DOHH2 (cell line): ENCODE results near the gene RAPGEF5.

Experiments
- H3F3A ChIP-seq: fragments of 200-600 bp; sonication (generic), shearing (Covaris generic); 2 replicates; pipeline ENCODE4 v1.6.0; 2016; ENCODE audit warnings: antibody characterized with exemption, mild to moderate bottlenecking; ENCODE audit not compliant: control insufficient read depth, insufficient read depth
- H3K27ac ChIP-seq: fragments of 200-600 bp; sonication (generic); 2 replicates; pipeline ENCODE4 v1.5.1; 2014; ENCODE audit warnings: low read depth, mild to moderate bottlenecking, low read length, moderate library complexity
- H3K27me3 ChIP-seq: fragments of 200-600 bp; sonication (generic); 2 replicates; pipeline ENCODE4 v1.6.1; 2014; ENCODE audit warnings: mild to moderate bottlenecking, low read length, mixed read lengths; ENCODE audit not compliant: control insufficient read depth
- H3K36me3 ChIP-seq: fragments of 200-600 bp; sonication (generic); 2 replicates; pipeline ENCODE4 v1.6.1; 2014; ENCODE audit warnings: mild to moderate bottlenecking, low read length, moderate library complexity, mixed read lengths; ENCODE audit not compliant: control insufficient read depth
- H3K4me1 ChIP-seq: fragments of 200-600 bp; sonication (generic); 2 replicates; pipeline ENCODE4 v1.6.1; 2014; ENCODE audit warnings: mild to moderate bottlenecking, low read length, mixed read lengths; ENCODE audit not compliant: control insufficient read depth
- H3K4me2 ChIP-seq: fragments of 200-600 bp; sonication (generic); 2 replicates; pipeline ENCODE4 v1.6.0; 2014; ENCODE audit warnings: mild to moderate bottlenecking, low read length, moderate library complexity
- H3K4me3 ChIP-seq: fragments of 200-600 bp; sonication (generic); 2 replicates; pipeline ENCODE4 v1.5.1; 2014; ENCODE audit warnings: mild to moderate bottlenecking, low read length, mixed read lengths
- H3K79me2 ChIP-seq: fragments of 200-600 bp; sonication (generic); 2 replicates; pipeline ENCODE4 v1.6.1; 2014; ENCODE audit warnings: mild to moderate bottlenecking, low read length, mixed read lengths; ENCODE audit not compliant: control insufficient read depth
- H3K9me2 ChIP-seq: fragments of 200-600 bp; sonication (generic); replicated peaks from 2 replicates; pipeline ENCODE4 v1.6.1; 2014; ENCODE audit warnings: mild to moderate bottlenecking, low read length, mixed read lengths; ENCODE audit not compliant: control insufficient read depth
- H3K9me3 ChIP-seq: fragments of 200-600 bp; sonication (generic); 2 replicates; pipeline ENCODE4 v1.6.1; 2014; ENCODE audit warnings: antibody characterized with exemption, low read length, mixed read lengths; ENCODE audit not compliant: control insufficient read depth, insufficient read depth
- H4K20me1 ChIP-seq: fragments of 200-600 bp; sonication (generic); 2 replicates; pipeline ENCODE4 v1.6.0; 2014; ENCODE audit warnings: low read depth, mild to moderate bottlenecking, antibody characterized with exemption, low read length, moderate library complexity; ENCODE audit not compliant: control insufficient read depth, insufficient read depth
- EZH2phosphoT487 ChIP-seq: fragments of 200-600 bp; sonication (generic); IDR thresholded peaks from 2 replicates; pipeline ENCODE4 v1.6.1; 2017; ENCODE audit warnings: borderline replicate concordance, mild to moderate bottlenecking, antibody characterized with exemption, low read length, moderate library complexity, mixed read lengths
- TF ChIP-seq, protein P1 (sequence below): fragments of 200-600 bp; sonication (generic); IDR thresholded peaks from one replicate; pipeline ENCODE4 v1.5.1; 2014; ENCODE audit warnings: antibody characterized with exemption, mild to moderate bottlenecking, low read depth, low read length; ENCODE audit not compliant: poor library complexity, severe bottlenecking

RAPGEF5 gene

GRCh38 chr7:22123139-22123538 is 233.8 kb downstream of the RAPGEF5 start:
- Histone ChIP-seq H3K4me1 (no peaks in the 10 kb centered on the region), H3K27ac (no peak overlapping the region), H3K36me3 (peaks cover 97% of the 10 kb centered on the region), H3K9me3 (no peaks in the 10 kb centered on the region), H3F3A (peaks cover 71% of the 10 kb centered on the region), H3K4me3 (no peak overlapping the region), H3K9me2 (no peaks in the 10 kb centered on the region), H4K20me1 (peaks cover 9% of the 10 kb centered on the region; the same call in 1 of the 2 replicates), H3K79me2 (no peaks in the 10 kb centered on the region), H3K27me3 (no peaks in the 10 kb centered on the region), H3K4me2 (no peak overlapping the region)
- TF ChIP-seq, protein P1, sequence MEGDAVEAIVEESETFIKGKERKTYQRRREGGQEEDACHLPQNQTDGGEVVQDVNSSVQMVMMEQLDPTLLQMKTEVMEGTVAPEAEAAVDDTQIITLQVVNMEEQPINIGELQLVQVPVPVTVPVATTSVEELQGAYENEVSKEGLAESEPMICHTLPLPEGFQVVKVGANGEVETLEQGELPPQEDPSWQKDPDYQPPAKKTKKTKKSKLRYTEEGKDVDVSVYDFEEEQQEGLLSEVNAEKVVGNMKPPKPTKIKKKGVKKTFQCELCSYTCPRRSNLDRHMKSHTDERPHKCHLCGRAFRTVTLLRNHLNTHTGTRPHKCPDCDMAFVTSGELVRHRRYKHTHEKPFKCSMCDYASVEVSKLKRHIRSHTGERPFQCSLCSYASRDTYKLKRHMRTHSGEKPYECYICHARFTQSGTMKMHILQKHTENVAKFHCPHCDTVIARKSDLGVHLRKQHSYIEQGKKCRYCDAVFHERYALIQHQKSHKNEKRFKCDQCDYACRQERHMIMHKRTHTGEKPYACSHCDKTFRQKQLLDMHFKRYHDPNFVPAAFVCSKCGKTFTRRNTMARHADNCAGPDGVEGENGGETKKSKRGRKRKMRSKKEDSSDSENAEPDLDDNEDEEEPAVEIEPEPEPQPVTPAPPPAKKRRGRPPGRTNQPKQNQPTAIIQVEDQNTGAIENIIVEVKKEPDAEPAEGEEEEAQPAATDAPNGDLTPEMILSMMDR, result no peak
- TF ChIP-seq EZH2phosphoT487, result no peak

- Histone ChIP-seq H3K79me2 (no peaks in the 10 kb centered on the region), H3K27me3 (no peaks in the 10 kb centered on the region), H3K36me3 (peaks cover 96% of the 10 kb centered on the region), H3F3A (peaks cover 71% of the 10 kb centered on the region), H3K4me3 (no peak overlapping the region), H3K4me2 (no peak overlapping the region), H4K20me1 (peaks cover 8% of the 10 kb centered on the region; the same call in 1 of the 2 replicates), H3K9me2 (no peaks in the 10 kb centered on the region), H3K27ac (no peak overlapping the region), H3K4me1 (no peaks in the 10 kb centered on the region), H3K9me3 (no peaks in the 10 kb centered on the region)
- TF ChIP-seq, protein P1, result no peak
- no peak for TF ChIP-seq EZH2phosphoT487
Measured at GRCh38 chr7:22121702-22122474, 235.1 kb downstream of the RAPGEF5 start.

DNA sequence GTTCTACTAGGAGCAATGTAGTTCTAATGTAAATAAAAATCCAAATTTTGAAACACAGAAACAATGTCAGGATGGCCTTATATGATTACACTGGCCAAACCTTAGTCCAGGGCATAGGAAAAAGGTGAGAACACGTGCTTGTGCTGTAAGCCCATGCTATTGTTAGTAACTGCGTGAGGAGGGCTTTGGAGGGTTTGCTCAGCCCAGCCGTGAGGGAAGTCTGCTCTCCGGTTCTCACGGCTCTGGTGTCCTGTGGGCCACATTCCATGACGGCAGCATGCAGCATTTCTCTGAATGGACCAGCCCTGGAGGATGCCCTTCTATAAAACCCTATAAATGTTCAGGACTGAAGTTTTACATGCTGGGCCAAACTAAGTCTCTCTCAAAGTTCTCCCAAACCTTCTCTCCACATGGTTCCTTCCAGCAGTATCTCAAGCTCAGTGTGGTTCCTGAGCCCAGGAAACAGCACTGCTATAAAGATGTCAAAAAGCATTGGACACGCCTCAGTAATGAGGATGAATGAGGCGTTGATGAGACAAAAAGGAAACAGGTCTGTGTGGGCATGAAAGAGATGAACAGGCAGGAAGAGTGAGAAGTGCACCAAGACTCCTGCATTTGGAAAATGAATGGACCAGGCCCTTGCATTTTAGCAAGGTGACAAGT is 236.4 kb downstream of the RAPGEF5 start:
- peaks cover 90% of the 10 kb centered on the region for H3K36me3 ChIP-seq

More for the DNA sequence above, 236.4 kb downstream of the RAPGEF5 start:
- TF ChIP-seq, protein P1, result no peak
- no peak for TF ChIP-seq EZH2phosphoT487
- H3K27me3 ChIP-seq, result no peaks in the 10 kb centered on the region
- no peak overlapping the region for H3K4me2 ChIP-seq
- peaks cover 79% of the 10 kb centered on the region for H3F3A ChIP-seq
- peaks cover 8% of the 10 kb centered on the region; the same call in 1 of the 2 replicates for H4K20me1 ChIP-seq
- no peaks in the 10 kb centered on the region for H3K4me1 ChIP-seq
- H3K9me3 ChIP-seq, result no peaks in the 10 kb centered on the region
- H3K9me2 ChIP-seq, result no peaks in the 10 kb centered on the region
- no peak overlapping the region for H3K4me3 ChIP-seq
- no peaks in the 10 kb centered on the region for H3K79me2 ChIP-seq
- H3K27ac ChIP-seq, result no peak overlapping the region
